Heart left ventricle (tissue), 13 donors: ENCODE data around the gene DIAPH3.

ENCODE experiments used
- POLR2A ChIP-seq, 2 donors: fragments of 450-650 bp; IDR thresholded peaks; one replicate each; pipeline ENCODE4 v1.6.1; 2017; ENCODE audit warnings: antibody characterized with exemption in 2 of 2, mild to moderate bottlenecking in 2 of 2, moderate library complexity in 2 of 2
- TF ChIP-seq, protein P1 (sequence below), 12 donors: fragments of 200-600 bp; sonication (generic) in 4 of 12; IDR thresholded peaks; one replicate each; pipeline versions ENCODE4 v1.5.0 to v1.8.0; 2018 to 2022; ENCODE audit warnings: antibody characterized with exemption in 12 of 12, mild to moderate bottlenecking in 5 of 12
- donor health status: ischemic (EF 13 %, LVEDD 7.1; RV severe dilation, severe dysfunction).
- donor health status: DM: no; HTN: yes; CAD: no.
- donor health status: DM: no; HTN: no; CAD: no.
- donor health status: ischemic (EF 25% LVEDD 6.9; RV normal size, moderate dysfunction).
- donor health status: ischemic (EF 25% LVEDD 5.7; RV mildly dilated, moderate dysfunction).
- donor health status: ischemic (EF 35%, LVEDD 5.7; RV mildly dilated, moderate dysfunction).
- donor health status: nonischemic (EF 11% LVEDD 7.7; RV severe dilation, severe dysfunction).
- donor health status: DM: yes; HTN: yes; CAD: no.
- donor health status: PGD.
- donor health status: ischemic (EF 29% LVEDD 5.4; RV normal size, mild dysfunction).
- donor health status: nonischemic (EF 23%, LVEDD 6.1; RV moderate dilation, normal function).

- TF ChIP-seq, protein P1, sequence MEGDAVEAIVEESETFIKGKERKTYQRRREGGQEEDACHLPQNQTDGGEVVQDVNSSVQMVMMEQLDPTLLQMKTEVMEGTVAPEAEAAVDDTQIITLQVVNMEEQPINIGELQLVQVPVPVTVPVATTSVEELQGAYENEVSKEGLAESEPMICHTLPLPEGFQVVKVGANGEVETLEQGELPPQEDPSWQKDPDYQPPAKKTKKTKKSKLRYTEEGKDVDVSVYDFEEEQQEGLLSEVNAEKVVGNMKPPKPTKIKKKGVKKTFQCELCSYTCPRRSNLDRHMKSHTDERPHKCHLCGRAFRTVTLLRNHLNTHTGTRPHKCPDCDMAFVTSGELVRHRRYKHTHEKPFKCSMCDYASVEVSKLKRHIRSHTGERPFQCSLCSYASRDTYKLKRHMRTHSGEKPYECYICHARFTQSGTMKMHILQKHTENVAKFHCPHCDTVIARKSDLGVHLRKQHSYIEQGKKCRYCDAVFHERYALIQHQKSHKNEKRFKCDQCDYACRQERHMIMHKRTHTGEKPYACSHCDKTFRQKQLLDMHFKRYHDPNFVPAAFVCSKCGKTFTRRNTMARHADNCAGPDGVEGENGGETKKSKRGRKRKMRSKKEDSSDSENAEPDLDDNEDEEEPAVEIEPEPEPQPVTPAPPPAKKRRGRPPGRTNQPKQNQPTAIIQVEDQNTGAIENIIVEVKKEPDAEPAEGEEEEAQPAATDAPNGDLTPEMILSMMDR (IDR thresholded peaks at IDR 0.05), result no peak
- TF ChIP-seq POLR2A (IDR thresholded peaks at IDR 0.05), result no peak
These were observed 521.9 kb downstream of the DIAPH3 start for GRCh38 chr13:59641817-59642216.
